ENCODE data around the gene SCARF2.
"Not testable (repeated sequence)": the region's sequence is repeated elsewhere in the genome, so short reads cannot be mapped to it uniquely, and the experiment has no call there.

SCARF2 gene

DNA sequence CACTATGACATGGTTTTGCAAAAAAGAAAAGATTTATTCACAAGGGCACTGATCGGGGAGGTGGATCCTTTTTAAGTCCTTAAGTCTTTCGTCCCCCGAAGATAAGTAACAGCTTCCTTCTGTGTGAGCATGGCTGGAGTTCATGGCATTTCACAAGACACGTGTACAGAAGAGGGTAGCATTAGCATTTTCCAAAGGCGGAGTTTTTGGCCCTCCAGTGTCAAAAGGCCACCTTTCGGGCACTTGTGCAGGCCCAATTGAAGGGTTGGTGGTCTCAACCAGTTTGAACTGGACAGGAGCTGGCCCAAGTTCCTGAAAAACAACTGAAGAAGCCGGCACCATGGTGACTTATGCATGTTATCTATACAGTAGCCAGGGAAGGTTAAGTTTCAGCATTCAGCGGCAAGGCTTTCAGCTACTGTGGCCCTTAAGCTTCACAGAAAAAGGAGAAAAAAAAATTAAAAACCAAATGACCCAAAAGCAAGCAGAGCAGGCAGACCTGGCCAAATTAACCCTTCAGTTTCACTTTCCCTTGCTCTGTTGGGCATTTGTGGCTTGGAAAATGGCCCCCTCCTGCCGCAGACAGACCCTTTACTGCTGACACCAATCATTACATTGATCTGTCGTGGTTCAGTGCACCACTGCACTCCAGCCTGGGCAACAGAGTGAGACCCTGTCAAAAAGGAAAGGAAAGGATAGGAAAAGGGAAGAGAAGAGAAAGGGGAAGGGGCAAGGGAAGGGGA lies 25.0 kb downstream of the SCARF2 start:
- DNase-seq (ENCODE audit: insufficient read length, low spot score) (no peak), FAIRE-seq (no peak)
- TF ChIP-seq, protein P1, sequence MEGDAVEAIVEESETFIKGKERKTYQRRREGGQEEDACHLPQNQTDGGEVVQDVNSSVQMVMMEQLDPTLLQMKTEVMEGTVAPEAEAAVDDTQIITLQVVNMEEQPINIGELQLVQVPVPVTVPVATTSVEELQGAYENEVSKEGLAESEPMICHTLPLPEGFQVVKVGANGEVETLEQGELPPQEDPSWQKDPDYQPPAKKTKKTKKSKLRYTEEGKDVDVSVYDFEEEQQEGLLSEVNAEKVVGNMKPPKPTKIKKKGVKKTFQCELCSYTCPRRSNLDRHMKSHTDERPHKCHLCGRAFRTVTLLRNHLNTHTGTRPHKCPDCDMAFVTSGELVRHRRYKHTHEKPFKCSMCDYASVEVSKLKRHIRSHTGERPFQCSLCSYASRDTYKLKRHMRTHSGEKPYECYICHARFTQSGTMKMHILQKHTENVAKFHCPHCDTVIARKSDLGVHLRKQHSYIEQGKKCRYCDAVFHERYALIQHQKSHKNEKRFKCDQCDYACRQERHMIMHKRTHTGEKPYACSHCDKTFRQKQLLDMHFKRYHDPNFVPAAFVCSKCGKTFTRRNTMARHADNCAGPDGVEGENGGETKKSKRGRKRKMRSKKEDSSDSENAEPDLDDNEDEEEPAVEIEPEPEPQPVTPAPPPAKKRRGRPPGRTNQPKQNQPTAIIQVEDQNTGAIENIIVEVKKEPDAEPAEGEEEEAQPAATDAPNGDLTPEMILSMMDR (IDR thresholded peaks at IDR 0.05; ENCODE audit: insufficient read depth, missing control alignments) = no peak

DNA sequence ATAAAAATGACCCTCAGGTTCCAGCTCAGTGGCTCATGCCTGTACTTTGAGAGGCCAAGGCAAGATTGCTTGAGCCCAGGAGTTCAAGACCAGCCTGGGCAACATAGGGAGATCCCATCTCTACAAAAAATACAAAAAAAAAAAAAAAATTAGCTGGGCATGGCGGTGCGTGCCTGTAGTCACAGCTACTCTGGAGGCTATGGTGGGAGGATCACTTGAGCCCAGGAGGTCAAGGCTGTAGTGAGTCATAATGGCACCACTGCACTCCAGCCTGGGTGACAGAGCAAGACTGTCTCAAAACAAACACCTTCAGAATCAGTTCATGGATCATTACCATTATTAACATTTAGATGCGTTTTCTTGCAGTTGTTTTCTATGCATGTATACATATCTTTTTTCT lies 28.2 kb downstream of the SCARF2 start:
- not testable (repeated sequence) for DNase-seq (ENCODE audit: insufficient read length, low spot score); FAIRE-seq

DNA sequence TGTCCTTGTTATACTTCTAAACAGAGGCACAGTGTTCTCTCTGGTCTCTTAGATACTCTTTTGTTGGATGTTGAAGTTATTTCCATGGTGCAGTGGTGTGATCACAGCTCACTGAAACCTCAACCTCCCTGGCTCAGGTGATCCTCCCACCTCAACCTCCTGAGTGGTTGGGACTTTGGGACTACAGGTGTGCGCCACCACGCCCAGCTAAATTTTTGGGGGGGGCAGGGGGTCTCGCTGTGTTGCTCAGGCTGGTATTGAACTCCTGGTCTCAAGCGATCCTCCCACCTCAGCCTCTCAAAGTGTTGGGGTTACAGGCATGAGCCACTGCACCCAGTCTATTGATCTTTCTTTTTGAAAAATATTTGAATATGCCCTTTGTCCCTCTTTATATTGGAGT lies 28.7 kb downstream of the SCARF2 start:
- DNase-seq (ENCODE audit: insufficient read length, low spot score) = no peak
- TF ChIP-seq, protein P1 (IDR thresholded peaks at IDR 0.05; ENCODE audit: insufficient read depth, missing control alignments) = no peak
- FAIRE-seq = no peak

DNA sequence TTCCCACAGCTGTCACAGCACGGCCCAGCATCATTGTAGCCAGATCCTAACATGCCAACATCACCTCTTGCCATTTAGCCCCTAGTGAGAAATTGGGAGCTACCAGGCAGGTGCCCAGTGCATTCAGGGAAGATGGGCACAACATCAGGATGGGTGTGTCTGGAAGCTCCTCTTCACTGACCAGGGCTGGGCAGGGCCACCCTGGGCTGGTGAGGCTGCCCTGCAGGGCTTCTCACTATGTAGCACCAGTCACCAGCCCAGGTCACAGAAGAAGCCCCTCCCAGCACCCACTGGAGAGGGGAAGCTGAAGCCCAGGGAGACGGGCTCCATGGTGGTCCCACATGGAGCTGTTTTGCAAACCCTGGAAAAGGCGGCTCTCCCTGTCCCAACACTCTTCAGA lies 29.8 kb downstream of the SCARF2 start:
- TF ChIP-seq, protein P1 (IDR thresholded peaks at IDR 0.05; ENCODE audit: insufficient read depth, missing control alignments) = no peak
- no peak for FAIRE-seq

DNA sequence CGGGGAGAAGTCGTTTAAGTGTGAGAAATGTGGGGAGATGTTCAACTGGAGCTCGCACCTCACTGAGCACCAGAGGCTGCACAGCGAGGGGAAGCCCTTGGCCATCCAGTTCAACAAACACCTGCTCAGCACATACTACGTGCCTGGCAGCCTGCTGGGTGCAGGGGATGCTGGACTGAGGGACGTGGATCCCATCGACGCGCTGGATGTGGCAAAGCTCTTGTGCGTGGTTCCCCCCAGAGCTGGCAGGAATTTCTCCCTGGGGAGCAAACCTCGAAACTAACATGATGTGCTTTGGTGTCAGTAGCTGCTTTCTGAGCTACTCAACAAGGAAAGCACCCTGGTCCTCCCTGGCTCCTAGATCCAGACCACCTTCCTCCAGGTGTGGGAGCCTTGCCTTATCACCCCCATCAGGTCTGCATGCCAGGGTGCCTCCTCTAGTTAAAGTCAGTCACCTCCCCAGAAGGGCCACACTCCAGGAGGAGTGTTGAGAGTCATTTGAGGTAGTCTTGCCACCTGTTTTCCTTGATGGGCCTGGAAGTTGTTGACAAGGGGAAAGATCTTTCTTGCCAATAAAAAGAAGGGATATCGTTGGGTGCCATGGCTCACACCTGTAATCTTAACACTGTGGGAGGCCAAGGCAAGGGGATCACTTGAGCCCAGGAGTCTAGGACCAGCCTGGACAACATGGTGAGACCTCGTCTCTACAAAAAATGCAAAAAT lies 30.8 kb downstream of the SCARF2 start:
- TF ChIP-seq, protein P1 (IDR thresholded peaks at IDR 0.05; ENCODE audit: insufficient read depth, missing control alignments) = no peak
- DNase-seq (ENCODE audit: insufficient read length, low spot score) = no peak
- FAIRE-seq = no peak

More for the DNA sequence above, 29.8 kb downstream of the SCARF2 start:
- no peak for DNase-seq (ENCODE audit: insufficient read length, low spot score)

DNA sequence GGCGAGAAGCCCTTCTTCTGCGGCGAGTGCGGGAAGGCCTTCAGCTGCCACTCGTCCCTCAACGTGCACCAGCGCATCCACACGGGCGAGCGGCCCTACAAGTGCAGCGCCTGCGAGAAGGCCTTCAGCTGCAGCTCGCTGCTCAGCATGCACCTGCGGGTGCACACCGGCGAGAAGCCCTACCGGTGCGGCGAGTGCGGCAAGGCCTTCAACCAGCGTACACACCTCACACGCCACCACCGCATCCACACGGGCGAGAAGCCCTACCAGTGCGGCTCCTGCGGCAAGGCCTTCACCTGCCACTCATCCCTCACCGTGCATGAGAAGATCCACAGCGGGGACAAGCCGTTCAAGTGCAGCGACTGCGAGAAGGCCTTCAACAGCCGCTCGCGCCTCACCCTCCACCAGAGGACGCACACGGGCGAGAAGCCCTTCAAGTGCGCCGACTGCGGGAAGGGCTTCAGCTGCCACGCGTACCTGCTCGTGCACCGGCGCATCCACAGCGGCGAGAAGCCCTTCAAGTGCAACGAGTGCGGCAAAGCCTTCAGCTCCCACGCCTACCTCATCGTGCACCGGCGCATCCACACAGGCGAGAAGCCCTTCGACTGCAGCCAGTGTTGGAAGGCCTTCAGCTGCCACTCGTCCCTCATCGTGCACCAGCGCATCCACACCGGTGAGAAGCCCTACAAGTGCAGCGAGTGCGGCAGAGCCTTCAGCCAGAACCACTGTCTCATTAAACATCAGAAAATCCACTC lies 31.5 kb downstream of the SCARF2 start:
- DNase-seq (ENCODE audit: insufficient read length, low spot score) = no peak
- no peak for FAIRE-seq
- TF ChIP-seq, protein P1 (IDR thresholded peaks at IDR 0.05; ENCODE audit: insufficient read depth, missing control alignments) = no peak

DNA sequence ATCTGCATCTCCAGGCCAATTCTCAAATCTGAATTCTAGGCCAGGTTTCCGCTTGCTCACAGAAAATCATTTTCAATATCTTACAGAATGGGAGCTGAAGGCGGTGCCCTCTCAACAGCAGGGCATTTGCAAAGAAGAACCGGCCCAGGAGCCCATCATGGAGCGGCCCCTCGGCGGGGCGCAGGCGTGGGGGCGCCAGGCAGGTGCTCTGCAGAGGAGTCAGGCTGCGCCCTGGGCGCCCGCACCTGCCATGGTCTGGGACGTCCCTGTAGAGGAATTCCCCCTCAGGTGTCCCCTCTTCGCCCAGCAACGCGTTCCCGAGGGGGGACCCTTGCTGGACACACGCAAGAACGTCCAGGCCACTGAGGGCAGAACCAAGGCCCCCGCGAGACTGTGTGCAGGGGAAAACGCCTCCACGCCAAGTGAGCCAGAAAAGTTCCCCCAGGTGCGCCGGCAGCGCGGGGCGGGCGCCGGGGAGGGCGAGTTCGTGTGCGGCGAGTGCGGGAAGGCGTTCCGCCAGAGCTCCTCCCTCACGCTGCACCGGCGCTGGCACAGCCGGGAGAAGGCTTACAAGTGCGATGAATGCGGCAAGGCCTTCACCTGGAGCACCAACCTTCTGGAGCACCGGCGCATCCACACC lies 32.2 kb downstream of the SCARF2 start:
- TF ChIP-seq, protein P1 (IDR thresholded peaks at IDR 0.05; ENCODE audit: insufficient read depth, missing control alignments) = no peak
- FAIRE-seq = no peak
- DNase-seq (ENCODE audit: insufficient read length, low spot score) = no peak
